SU-DHL-6 (cell line): ENCODE measurements around the gene FAM177A1.

Source experiments
- H2AFZ ChIP-seq: fragments of 200-600 bp; sonication (generic); 2 replicates; pipeline ENCODE4 v1.6.1; 2014; ENCODE audit warnings: low read depth, mild to moderate bottlenecking, moderate library complexity, mixed read lengths, antibody characterized with exemption, low read length; ENCODE audit not compliant: severe bottlenecking
- H3F3A ChIP-seq: fragments of 200-600 bp; shearing (Covaris generic); 2 replicates; pipeline ENCODE4 v1.6.0; 2016; ENCODE audit warnings: antibody characterized with exemption, mild to moderate bottlenecking; ENCODE audit not compliant: insufficient read depth
- H3K27ac ChIP-seq: fragments of 200-600 bp; sonication (generic); 2 replicates; pipeline ENCODE4 v1.5.1; 2016; ENCODE audit warnings: low read depth, mild to moderate bottlenecking, low read length, moderate library complexity, mixed read lengths
- H3K27me3 ChIP-seq: fragments of 200-600 bp; sonication (generic), shearing (Covaris generic); 2 replicates; pipeline ENCODE4 v1.6.0; 2014; ENCODE audit warnings: mild to moderate bottlenecking, low read length
- H3K36me3 ChIP-seq: fragments of 200-600 bp; sonication (generic); 2 replicates; pipeline ENCODE4 v1.6.1; 2014; ENCODE audit warnings: mild to moderate bottlenecking, low read length, mixed read lengths
- H3K4me2 ChIP-seq: fragments of 300-600, 200-600 bp; shearing (Covaris generic), sonication (generic); 2 replicates; pipeline ENCODE4 v1.6.0; 2014; ENCODE audit warnings: low read length, low read depth, mild to moderate bottlenecking; ENCODE audit not compliant: poor library complexity, severe bottlenecking
- H3K4me3 ChIP-seq: fragments of 200-600 bp; sonication (generic); 2 replicates; pipeline ENCODE4 v1.5.1; 2014; ENCODE audit warnings: antibody characterized with exemption, low read length, mild to moderate bottlenecking, mixed read lengths; ENCODE audit not compliant: insufficient read depth, poor library complexity, severe bottlenecking
- H3K79me2 ChIP-seq: fragments of 200-600 bp; sonication (generic); 2 replicates; pipeline ENCODE4 v1.6.1; 2014; ENCODE audit warnings: mild to moderate bottlenecking, low read length, moderate library complexity; ENCODE audit not compliant: insufficient read depth
- H3K9ac ChIP-seq: fragments of 200-600 bp; sonication (generic); 2 replicates; pipeline ENCODE4 v1.7.0; 2014; ENCODE audit warnings: mild to moderate bottlenecking, low read length
- H3K9me2 ChIP-seq: fragments of 200-600 bp; sonication (generic); replicated peaks from 2 replicates; pipeline ENCODE4 v1.6.1; 2014; ENCODE audit warnings: low read length; ENCODE audit not compliant: insufficient read depth
- H3K9me3 ChIP-seq: fragments of 200-600 bp; sonication (generic); 2 replicates; pipeline ENCODE4 v1.6.1; 2014; ENCODE audit warnings: low read length, mixed read lengths; ENCODE audit not compliant: insufficient read depth
- H4K20me1 ChIP-seq: fragments of 200-600 bp; sonication (generic); 2 replicates; pipeline ENCODE4 v1.6.1; 2014; ENCODE audit warnings: low read depth, mild to moderate bottlenecking, antibody characterized with exemption, low read length, moderate library complexity, mixed read lengths
- EZH2phosphoT487 ChIP-seq: fragments of 200-600 bp; sonication (generic), shearing (Covaris generic); conservative IDR thresholded peaks from 2 replicates; pipeline ENCODE4 v1.6.1; 2018; ENCODE audit warnings: mild to moderate bottlenecking, antibody characterized with exemption, low read length, moderate library complexity, mixed read lengths
- TF ChIP-seq, protein P1 (sequence below): fragments of 200-600 bp; sonication (generic); IDR thresholded peaks from one replicate; pipeline ENCODE4 v1.5.1; 2017; ENCODE audit warnings: antibody characterized with exemption, mild to moderate bottlenecking, low read length, moderate library complexity; ENCODE audit not compliant: insufficient read depth, poor library complexity, severe bottlenecking

The FAM177A1 gene, protein sequence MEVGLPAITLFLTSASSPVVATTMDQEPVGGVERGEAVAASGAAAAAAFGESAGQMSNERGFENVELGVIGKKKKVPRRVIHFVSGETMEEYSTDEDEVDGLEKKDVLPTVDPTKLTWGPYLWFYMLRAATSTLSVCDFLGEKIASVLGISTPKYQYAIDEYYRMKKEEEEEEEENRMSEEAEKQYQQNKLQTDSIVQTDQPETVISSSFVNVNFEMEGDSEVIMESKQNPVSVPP

DNA sequence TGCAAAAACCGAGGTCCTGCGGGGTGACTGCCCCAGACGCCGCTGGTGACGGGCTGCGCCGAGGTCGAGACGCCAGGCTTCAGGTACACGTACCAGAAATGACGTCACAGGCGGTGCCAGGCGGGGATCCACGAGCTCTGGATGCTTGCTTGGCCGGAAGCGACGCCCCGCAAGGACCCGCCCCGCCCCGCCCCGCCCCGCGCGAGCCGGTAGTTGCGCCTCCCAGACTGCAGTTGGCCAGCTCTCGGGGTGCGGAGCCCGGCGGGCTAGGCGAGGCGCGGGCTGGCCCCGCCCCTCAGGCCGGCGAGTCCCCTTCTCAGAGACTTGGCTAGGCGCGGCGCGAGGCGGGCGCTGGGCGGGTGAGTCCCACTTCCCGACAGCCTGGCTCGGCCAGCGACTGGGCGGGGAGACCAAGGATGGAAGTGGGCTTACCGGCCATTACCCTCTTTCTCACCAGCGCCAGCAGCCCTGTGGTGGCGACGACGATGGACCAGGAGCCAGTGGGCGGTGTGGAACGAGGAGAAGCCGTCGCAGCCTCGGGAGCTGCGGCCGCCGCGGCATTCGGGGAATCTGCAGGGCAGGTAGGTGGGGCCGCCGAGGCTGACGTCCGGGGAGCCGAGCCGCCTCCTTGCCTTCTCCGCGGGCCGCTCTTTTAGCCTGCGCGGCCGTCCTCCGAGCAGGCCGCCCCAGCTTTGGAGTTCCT, at the start of gene FAM177A1:
FAM177A1 (plus strand) TSS at position 225 of the 703 bp plus-strand sequence; CDS start at position 417, 192 bp downstream.
- H3K4me3 ChIP-seq: peak within 1 kb of the TSS; percentile 81
- no peaks in the 10 kb centered on the region; the same call in 1 of the 2 replicates for H3K79me2 ChIP-seq
- H3K27ac ChIP-seq: peak within 1 kb of the TSS; percentile 82
- peak within 1 kb of the TSS; percentile 70 for H3K9ac ChIP-seq
- no peaks in the 10 kb centered on the region for H3K27me3 ChIP-seq
- no peaks in the 10 kb centered on the region for H3K9me3 ChIP-seq
- H4K20me1 ChIP-seq: no peaks in the 10 kb centered on the region
- H3K9me2 ChIP-seq: no peaks in the 10 kb centered on the region
- H2AFZ ChIP-seq: peak within 1 kb of the TSS; percentile 96
- H3K36me3 ChIP-seq: no peaks in the 10 kb centered on the region
- TF ChIP-seq, protein P1, sequence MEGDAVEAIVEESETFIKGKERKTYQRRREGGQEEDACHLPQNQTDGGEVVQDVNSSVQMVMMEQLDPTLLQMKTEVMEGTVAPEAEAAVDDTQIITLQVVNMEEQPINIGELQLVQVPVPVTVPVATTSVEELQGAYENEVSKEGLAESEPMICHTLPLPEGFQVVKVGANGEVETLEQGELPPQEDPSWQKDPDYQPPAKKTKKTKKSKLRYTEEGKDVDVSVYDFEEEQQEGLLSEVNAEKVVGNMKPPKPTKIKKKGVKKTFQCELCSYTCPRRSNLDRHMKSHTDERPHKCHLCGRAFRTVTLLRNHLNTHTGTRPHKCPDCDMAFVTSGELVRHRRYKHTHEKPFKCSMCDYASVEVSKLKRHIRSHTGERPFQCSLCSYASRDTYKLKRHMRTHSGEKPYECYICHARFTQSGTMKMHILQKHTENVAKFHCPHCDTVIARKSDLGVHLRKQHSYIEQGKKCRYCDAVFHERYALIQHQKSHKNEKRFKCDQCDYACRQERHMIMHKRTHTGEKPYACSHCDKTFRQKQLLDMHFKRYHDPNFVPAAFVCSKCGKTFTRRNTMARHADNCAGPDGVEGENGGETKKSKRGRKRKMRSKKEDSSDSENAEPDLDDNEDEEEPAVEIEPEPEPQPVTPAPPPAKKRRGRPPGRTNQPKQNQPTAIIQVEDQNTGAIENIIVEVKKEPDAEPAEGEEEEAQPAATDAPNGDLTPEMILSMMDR: no peak
- no peak for TF ChIP-seq EZH2phosphoT487
- peaks cover 22% of the 10 kb centered on the region for H3F3A ChIP-seq
- peak within 1 kb of the TSS; percentile 93 for H3K4me2 ChIP-seq

DNA sequence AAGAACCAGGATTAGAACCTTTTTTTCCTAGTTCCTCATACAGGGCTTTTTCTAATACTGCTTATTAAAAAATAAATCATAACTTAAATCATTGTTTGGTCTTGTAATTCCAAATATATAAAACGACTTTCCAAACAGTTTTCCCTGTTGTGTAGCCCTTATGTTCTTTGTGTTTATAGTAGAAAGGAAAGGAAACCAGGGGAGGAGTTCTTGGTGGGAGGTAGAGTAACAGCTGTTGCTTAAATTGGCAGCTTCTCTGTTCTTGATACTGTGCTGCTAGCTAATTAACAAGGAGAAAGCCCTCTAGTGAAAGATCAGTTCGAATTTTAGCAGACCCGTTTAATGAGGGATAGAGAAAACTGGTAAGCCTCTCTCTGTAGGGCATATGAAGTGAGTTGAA, 48.3 kb upstream of the FAM177A1 start:
- no peak overlapping the region for H3K4me3 ChIP-seq
- H2AFZ ChIP-seq: no peak overlapping the region
- H4K20me1 ChIP-seq: 0 out of 2 replicates have a peak, but pooled peaks cover 7% of the 10 kb centered on the region
- H3K9me3 ChIP-seq: no peaks in the 10 kb centered on the region
- no peak overlapping the region for H3K9ac ChIP-seq
- peaks cover 55% of the 10 kb centered on the region for H3K79me2 ChIP-seq
- TF ChIP-seq, protein P1: no peak
- no peak for TF ChIP-seq EZH2phosphoT487
- peaks cover 27% of the 10 kb centered on the region; the same call in 1 of the 2 replicates for H3K36me3 ChIP-seq
- no peak overlapping the region for H3K27ac ChIP-seq
- no peak overlapping the region for H3K4me2 ChIP-seq
- H3F3A ChIP-seq: peaks cover 8% of the 10 kb centered on the region
- H3K27me3 ChIP-seq: no peaks in the 10 kb centered on the region
- no peaks in the 10 kb centered on the region for H3K9me2 ChIP-seq

DNA sequence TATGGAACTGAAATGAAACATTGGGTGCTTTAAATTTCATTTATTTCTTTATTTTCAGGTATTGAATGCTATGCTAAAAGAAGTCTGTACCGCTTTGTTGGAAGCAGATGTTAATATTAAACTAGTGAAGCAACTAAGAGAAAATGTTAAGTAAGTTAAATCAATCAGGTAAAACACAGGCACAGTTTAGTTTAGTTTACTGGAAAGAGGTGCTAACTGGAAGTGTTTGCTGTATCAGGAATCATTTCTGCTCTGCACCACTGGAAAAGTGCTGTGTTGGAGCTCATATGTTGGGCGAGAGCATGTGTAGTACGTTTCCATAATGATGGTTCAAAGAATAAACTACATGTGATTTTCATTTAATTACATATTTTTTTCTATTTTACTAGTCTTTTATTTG, 46.6 kb upstream of the FAM177A1 start:
- H3K9me2 ChIP-seq: no peaks in the 10 kb centered on the region
- H4K20me1 ChIP-seq: 0 out of 2 replicates have a peak, but pooled peaks cover 7% of the 10 kb centered on the region
- H3K27ac ChIP-seq: no peak overlapping the region
- no peaks in the 10 kb centered on the region for H3K9me3 ChIP-seq
- no peak overlapping the region for H3K4me3 ChIP-seq
- H3K4me2 ChIP-seq: no peak overlapping the region
- H3K79me2 ChIP-seq: peaks cover 37% of the 10 kb centered on the region
- H2AFZ ChIP-seq: no peak overlapping the region
- peaks cover 8% of the 10 kb centered on the region for H3F3A ChIP-seq
- TF ChIP-seq, protein P1: no peak
- TF ChIP-seq EZH2phosphoT487: no peak
- H3K27me3 ChIP-seq: no peaks in the 10 kb centered on the region
- peaks cover 29% of the 10 kb centered on the region; the same call in 1 of the 2 replicates for H3K36me3 ChIP-seq
- no peak overlapping the region for H3K9ac ChIP-seq
